ENCODE measurements around the gene ACVR1. TPM values are rescaled to one million over a fixed set of nuclear protein-coding genes. Genes with fewer than 3 reads are reported as not detected.

The ACVR1 gene
- total and polyA plus RNA-seq, 2 of the 13 experiments (the other 11 are each of a cell fraction or from before 2014, with no cell fraction given) = 2.3 to 5.4 TPM

DNA sequence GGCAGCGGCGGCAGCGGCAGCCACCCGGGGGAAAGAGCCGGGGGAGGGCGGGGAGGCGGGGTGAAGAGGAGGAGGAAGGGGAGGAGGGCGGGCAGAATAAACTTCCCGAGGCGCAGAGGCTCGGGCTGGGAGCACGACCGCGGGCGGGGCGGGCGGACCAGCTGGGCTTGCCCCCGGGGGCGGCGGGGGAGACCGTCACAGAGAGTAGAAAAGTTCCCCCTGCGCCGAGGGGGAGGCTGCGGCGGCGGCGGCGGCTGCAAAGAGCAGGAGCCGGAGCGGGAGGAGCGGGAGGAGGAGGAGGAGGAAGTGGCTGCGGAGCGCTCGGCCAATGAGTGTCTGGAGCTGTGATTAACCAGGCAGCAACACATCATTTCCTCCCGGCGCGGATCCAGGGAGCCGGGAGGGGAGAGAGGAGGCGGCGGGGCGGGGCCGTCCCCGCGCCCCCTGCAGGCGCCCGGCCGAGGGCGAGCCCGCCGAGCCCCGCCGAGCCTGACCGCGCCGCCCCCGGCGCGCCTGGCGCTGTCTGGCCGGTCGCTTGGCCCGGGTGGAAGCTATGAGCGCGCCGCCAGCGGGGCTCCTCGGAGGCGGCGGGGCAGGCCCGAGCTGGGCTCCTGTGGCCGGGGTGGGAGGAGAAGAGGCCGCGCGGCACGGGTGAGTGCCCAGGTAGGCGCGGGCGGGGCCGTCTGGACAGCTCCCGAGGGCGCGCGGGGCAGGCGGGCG lies at the start of gene ACVR1 (continued):
- TF ChIP-seq ZNF546 (CRISPR knock-in tag; conservative IDR thresholded peaks at IDR 0.05) (peak; percentile 32; the same call in 1 of the 2 replicates), PITX1 (CRISPR knock-in tag; IDR thresholded peaks at IDR 0.05) (0 out of 2 replicates have a peak, but pooled peaks have one; percentile 31), ELF1 (CRISPR knock-in tag; IDR thresholded peaks at IDR 0.05) (peak; percentile 81), SIN3B (IDR thresholded peaks at IDR 0.05; ENCODE audit: low read length) (no peak), KIAA2018 (CRISPR knock-in tag; IDR thresholded peaks at IDR 0.05; ENCODE audit: borderline replicate concordance) (no peak), ZNF441 (CRISPR knock-in tag; IDR thresholded peaks at IDR 0.05; ENCODE audit: borderline replicate concordance) (peak; percentile 58; the same call in 1 of the 2 replicates), ZNF709 (CRISPR knock-in tag; IDR thresholded peaks at IDR 0.05) (peak; percentile 72; the same call in 1 of the 2 replicates), NCOR1 (IDR thresholded peaks at IDR 0.05; ENCODE audit: borderline replicate concordance, low read length) (0 out of 2 replicates have a peak, but pooled peaks have one; percentile 33), SRSF1 (optimal IDR thresholded peaks at IDR 0.05; ENCODE audit: low read depth, low read length) (peak; percentile 26), NFYB (CRISPR knock-in tag; IDR thresholded peaks at IDR 0.05) (peak; percentile 71), PHB2 (IDR thresholded peaks at IDR 0.05; ENCODE audit: partially characterized antibody) (no peak), HDAC1 (CRISPR knock-in tag; IDR thresholded peaks at IDR 0.05) (no peak), YEATS2 (CRISPR knock-in tag; IDR thresholded peaks at IDR 0.05; ENCODE audit: borderline replicate concordance) (peak; percentile 29; the same call in 1 of the 2 replicates), FOSL2 (CRISPR knock-in tag; IDR thresholded peaks at IDR 0.05) (peak; percentile 48), ZNF7 (CRISPR knock-in tag; IDR thresholded peaks at IDR 0.05) (no peak), ERF (CRISPR knock-in tag; IDR thresholded peaks at IDR 0.05) (peak; percentile 67; the same call in 1 of the 2 replicates)
- TF ChIP-seq, protein P1, sequence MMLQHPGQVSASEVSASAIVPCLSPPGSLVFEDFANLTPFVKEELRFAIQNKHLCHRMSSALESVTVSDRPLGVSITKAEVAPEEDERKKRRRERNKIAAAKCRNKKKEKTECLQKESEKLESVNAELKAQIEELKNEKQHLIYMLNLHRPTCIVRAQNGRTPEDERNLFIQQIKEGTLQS (CRISPR knock-in tag; IDR thresholded peaks at IDR 0.05) = peak; percentile 51; the same call in 1 of the 2 replicates
- TF ChIP-seq, protein P2, sequence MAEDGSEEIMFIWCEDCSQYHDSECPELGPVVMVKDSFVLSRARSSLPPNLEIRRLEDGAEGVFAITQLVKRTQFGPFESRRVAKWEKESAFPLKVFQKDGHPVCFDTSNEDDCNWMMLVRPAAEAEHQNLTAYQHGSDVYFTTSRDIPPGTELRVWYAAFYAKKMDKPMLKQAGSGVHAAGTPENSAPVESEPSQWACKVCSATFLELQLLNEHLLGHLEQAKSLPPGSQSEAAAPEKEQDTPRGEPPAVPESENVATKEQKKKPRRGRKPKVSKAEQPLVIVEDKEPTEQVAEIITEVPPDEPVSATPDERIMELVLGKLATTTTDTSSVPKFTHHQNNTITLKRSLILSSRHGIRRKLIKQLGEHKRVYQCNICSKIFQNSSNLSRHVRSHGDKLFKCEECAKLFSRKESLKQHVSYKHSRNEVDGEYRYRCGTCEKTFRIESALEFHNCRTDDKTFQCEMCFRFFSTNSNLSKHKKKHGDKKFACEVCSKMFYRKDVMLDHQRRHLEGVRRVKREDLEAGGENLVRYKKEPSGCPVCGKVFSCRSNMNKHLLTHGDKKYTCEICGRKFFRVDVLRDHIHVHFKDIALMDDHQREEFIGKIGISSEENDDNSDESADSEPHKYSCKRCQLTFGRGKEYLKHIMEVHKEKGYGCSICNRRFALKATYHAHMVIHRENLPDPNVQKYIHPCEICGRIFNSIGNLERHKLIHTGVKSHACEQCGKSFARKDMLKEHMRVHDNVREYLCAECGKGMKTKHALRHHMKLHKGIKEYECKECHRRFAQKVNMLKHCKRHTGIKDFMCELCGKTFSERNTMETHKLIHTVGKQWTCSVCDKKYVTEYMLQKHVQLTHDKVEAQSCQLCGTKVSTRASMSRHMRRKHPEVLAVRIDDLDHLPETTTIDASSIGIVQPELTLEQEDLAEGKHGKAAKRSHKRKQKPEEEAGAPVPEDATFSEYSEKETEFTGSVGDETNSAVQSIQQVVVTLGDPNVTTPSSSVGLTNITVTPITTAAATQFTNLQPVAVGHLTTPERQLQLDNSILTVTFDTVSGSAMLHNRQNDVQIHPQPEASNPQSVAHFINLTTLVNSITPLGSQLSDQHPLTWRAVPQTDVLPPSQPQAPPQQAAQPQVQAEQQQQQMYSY (CRISPR knock-in tag; IDR thresholded peaks at IDR 0.05) = peak; percentile 98
